Bronchus fibroblast of lung (primary cell): ENCODE data around the gene NCKAP5L. TPM values are rescaled to one million over a fixed set of nuclear protein-coding genes. Genes with fewer than 3 reads are reported as not detected.

Experiments
- total RNA-seq: library from RNA; depleted of rRNA; stranded (reverse); fragments of >200 nt; gene quantifications from 2 replicates; pipeline ENCODE4 v1.2.3, GENCODE V29; 2015

Gene NCKAP5L, protein sequence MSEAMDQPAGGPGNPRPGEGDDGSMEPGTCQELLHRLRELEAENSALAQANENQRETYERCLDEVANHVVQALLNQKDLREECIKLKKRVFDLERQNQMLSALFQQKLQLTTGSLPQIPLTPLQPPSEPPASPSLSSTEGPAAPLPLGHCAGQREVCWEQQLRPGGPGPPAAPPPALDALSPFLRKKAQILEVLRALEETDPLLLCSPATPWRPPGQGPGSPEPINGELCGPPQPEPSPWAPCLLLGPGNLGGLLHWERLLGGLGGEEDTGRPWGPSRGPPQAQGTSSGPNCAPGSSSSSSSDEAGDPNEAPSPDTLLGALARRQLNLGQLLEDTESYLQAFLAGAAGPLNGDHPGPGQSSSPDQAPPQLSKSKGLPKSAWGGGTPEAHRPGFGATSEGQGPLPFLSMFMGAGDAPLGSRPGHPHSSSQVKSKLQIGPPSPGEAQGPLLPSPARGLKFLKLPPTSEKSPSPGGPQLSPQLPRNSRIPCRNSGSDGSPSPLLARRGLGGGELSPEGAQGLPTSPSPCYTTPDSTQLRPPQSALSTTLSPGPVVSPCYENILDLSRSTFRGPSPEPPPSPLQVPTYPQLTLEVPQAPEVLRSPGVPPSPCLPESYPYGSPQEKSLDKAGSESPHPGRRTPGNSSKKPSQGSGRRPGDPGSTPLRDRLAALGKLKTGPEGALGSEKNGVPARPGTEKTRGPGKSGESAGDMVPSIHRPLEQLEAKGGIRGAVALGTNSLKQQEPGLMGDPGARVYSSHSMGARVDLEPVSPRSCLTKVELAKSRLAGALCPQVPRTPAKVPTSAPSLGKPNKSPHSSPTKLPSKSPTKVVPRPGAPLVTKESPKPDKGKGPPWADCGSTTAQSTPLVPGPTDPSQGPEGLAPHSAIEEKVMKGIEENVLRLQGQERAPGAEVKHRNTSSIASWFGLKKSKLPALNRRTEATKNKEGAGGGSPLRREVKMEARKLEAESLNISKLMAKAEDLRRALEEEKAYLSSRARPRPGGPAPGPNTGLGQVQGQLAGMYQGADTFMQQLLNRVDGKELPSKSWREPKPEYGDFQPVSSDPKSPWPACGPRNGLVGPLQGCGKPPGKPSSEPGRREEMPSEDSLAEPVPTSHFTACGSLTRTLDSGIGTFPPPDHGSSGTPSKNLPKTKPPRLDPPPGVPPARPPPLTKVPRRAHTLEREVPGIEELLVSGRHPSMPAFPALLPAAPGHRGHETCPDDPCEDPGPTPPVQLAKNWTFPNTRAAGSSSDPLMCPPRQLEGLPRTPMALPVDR (N-terminal part only)
- total RNA-seq = 17.1 and 18.9 TPM in 2 replicates

DNA sequence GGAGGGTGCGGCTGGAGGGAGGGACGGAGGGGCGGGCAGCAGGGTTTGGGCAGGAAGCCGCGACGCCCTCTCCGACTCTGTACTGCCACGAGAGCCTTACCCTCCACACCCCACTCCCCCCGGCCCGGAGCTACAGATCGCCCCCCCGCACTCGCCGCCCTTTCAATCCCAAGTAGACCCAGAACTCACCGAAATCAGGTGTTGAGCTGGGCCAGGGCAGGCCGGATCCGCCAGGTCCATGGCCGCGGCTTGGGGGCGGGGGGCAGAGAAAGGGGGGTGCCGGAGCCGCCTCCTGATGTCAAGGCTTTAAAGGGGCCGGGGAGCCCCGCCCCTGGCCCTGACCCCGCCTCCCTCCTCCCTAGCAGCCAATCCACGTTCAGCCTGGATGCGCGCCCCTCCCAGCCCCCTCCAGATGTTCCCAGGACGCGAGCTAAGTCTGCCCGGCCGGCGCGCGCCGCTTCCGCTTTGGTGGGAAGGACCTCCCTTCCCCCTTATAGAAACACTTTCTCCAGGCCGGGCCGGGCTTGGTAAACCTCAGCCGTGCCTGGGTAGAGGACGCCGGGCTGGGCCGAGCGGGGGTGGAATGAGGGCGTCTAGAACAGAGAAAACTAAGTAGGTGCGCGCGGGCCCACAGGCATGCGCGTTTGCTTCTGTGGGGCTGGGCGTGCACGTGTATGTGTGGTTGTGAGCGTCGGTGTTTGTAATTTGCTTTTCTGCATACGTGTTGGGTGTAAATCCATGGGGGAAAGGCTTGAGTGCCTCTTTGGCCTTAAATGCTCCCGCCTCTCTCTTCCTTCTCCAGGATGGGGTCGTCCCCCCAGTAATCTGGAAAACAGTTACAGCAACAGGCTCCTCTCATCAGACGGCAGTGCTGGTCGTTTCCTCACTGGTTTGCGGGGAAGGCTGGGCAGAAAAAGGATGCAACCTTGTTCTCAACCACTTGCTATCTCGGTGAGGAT lies at the start of gene NCKAP5L:
Gene NCKAP5L (minus strand): TSS at position 281 of the 959 bp plus-strand sequence. CDS start 24,369 bp downstream, outside the sequence.

DNA sequence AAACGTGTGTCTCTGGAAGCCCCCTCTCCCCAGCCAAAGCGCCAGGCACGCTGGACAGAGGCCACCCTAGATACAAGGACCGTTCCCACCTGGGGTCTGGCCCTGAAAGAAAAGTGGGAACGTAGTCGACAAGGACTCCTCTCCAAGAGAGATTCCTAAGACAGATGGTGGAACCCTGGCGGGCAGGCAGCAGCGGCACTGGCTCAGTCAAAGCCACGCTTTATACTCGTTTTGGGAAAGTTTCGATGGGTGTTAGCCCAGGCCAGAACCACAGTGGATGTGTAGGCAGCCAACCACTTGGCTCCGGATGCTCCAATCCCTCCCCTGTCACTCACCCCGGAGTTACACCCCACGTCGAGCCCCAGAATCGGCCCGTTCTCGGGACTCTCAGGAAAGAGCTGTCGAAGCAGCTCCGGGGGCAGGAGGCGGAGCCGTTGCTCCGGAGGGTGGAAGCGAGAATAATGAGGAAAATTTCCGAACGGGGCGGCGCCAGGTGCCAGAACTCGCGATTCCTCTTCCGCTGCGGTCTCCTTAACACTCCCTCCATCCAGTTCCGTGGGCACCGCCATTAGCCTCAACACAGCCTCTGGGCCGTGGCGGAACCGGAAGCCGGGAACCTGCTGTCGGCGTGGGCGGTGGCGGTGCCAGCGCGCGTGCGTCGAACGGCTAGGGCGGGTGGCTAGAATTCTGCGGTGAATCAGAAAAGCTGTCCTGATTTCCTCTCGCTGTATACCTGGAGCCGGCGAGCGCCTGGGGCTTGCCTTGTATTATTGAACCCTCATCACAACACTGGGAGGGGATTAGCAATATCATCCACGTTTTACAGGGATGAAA lies 14.5 kb upstream of the NCKAP5L start, which contains the start of gene BCDIN3D:
Gene BCDIN3D (minus strand): TSS at position 588 of the 834 bp plus-strand sequence. CDS start 19 bp downstream, at position 569.

Other genes starting within 250 kb of the NCKAP5L start
- gene FAM186B, start 222.8 kb downstream of the NCKAP5L start, total RNA-seq = under 0.01 and 0.34 TPM in 2 replicates
- 9.4 TPM in 2 replicates for gene PRPF40B, start 204.9 kb downstream of the NCKAP5L start, total RNA-seq
- 14.0 and 15.6 TPM in 2 replicates for gene FMNL3, start 121.0 kb downstream of the NCKAP5L start, total RNA-seq
- 305 and 320 TPM in 2 replicates for gene TMBIM6, start 86.9 kb downstream of the NCKAP5L start, total RNA-seq
- 1.7 and 2.2 TPM in 2 replicates for gene BCDIN3D, start 14.7 kb upstream of the NCKAP5L start, total RNA-seq
- 0.15 and 2.5 TPM in 2 replicates for gene FAIM2, start 75.5 kb upstream of the NCKAP5L start, total RNA-seq
- not detected in 2 replicates for gene AQP2, start 122.3 kb upstream of the NCKAP5L start, total RNA-seq
- not detected in 2 replicates for gene AQP5, start 133.5 kb upstream of the NCKAP5L start, total RNA-seq
- gene AQP6, start 144.5 kb upstream of the NCKAP5L start, total RNA-seq = not detected in 2 replicates
- gene RACGAP1, start 197.1 kb upstream of the NCKAP5L start, total RNA-seq = 86.7 and 90.4 TPM in 2 replicates
- gene ASIC1, start 229.2 kb upstream of the NCKAP5L start, total RNA-seq = 1.5 and 1.7 TPM in 2 replicates